Measurements from ENCODE around the gene TSTD2. TPM values are rescaled to one million over a fixed set of nuclear protein-coding genes. Genes with fewer than 3 reads are reported as not detected.

The TSTD2 gene
- total RNA-seq (10 to 100 TPM; 15.4 to 24.0 (median 17.9) TPM), total RNA-seq (21.0 to 49.7 (median 35.9) reads per million in 29 experiments)
- total RNA-seq (2013), result 15.0 TPM

GRCh38 chr9:97632985-97633858, at the start of gene TSTD2, which contains the start of gene NCBP1:
TSS of gene TSTD2 (minus strand) at chr9:97633368. CDS start at chr9:97627562, 5,806 bp downstream.
TSS of gene NCBP1 (plus strand) at chr9:97633821. CDS start at chr9:97633882, 61 bp downstream.
- Histone ChIP-seq H3K4me1 (ENCODE audit: control insufficient read depth in 1 of 2, extremely low read depth in 1 of 2, insufficient read depth in 2 of 2, low read length in 2 of 2) (peaks cover 21 to 27% of the 10 kb centered on the region in 2 experiments), H3K9me3 (no peaks in the 10 kb centered on the region), H3K36me3 (ENCODE audit: control insufficient read depth in 2 of 2, extremely low read depth in 1 of 2, insufficient read depth in 1 of 2, low read length in 1 of 2) (no peaks in the 10 kb centered on the region), H3K4me3 (ENCODE audit: control insufficient read depth in 1 of 2, extremely low read depth in 1 of 2, low read length in 1 of 2) (peak within 1 kb of the TSS; percentile 59 to 75), H3K27ac (ENCODE audit: low read length) (peak within 1 kb of the TSS; percentile 88), H3K27me3 (replicated peaks in 1 of 2; ENCODE audit: control insufficient read depth in 2 of 2, extremely low read depth in 1 of 2, insufficient read depth in 2 of 2, low read length in 1 of 2) (no peaks in the 10 kb centered on the region)
- peak; percentile 86 to 91 (median 90) for ATAC-seq (replicated peaks in 1 of 4)
- Mint-ChIP-seq H3K4me1 (peaks cover 66 to 68% (median 68%) of the 10 kb centered on the region in 3 donors), H3K27me3 (no peaks in the 10 kb centered on the region), H3K27ac (peak within 1 kb of the TSS; percentile 97 to 100), H3K9me3 (no peaks in the 10 kb centered on the region), H3K4me3 (peak within 1 kb of the TSS; percentile 97 to 99 (median 98)), H3K36me3 (peaks cover 7% of the 10 kb centered on the region)
- peak; percentile 89 to 98 (median 95) for DNase-seq
- whole genome bisulfite sequencing (ENCODE audit: insufficient coverage), result under 1% methylated on average over 81 of the region's 83 CpGs
- CTCF ChIA-PET, result interaction anchor here (0.6 to 2.0 kb wide), 13 partner anchors 12 to 776 kb away, joined by 3 to 16 read pairs (median 4); partner anchors contain the start of genes NANS (in 1 of the 2), TDRD7 (in 1 of the 2) and TRMO (in 1 of the 2)
- POLR2A ChIA-PET, result interaction anchor here (0.5 to 2.1 kb wide), 17 partner anchors 10 to 1753 kb away, joined by 3 to 19 read pairs (median 4); partner anchors contain the start of genes NANS (in 1 of the 2), TRMO (in 1 of the 2), XPA (in 1 of the 2) and ZNF782 (in 1 of the 2)

- WGBS (ENCODE audit: insufficient coverage), result no CpG with 5 or more reads among the region's 1 CpG
- H3K4me3 ChIP-seq (ENCODE audit: control insufficient read depth in 1 of 2, extremely low read depth in 1 of 2, low read length in 1 of 2), result no peak overlapping the region
- peak overlapping the region; percentile 17 to 30 for H3K27ac Mint-ChIP-seq
- no peak for ATAC-seq (replicated peaks in 1 of 4)
- peaks cover 8 to 81% of the 10 kb centered on the region in 2 donors for H3K36me3 ChIP-seq (ENCODE audit: control insufficient read depth in 2 of 2, extremely low read depth in 1 of 2, insufficient read depth in 1 of 2, low read length in 1 of 2)
- H3K4me1 Mint-ChIP-seq, result peaks cover 7 to 22% (median 11%) of the 10 kb centered on the region in 3 donors
- no peaks in the 10 kb centered on the region for H3K27me3 Mint-ChIP-seq
- H3K36me3 Mint-ChIP-seq, result peaks cover 43% of the 10 kb centered on the region
- ChIA-PET POLR2A (interaction anchor here in 1 of 2 donors (0.8 kb wide), 1 partner anchor 49 kb away, joined by 3 read pairs; the partner anchor contains the start of genes NCBP1 and TSTD2), CTCF (no interaction called here)
- H3K9me3 Mint-ChIP-seq, result no peaks in the 10 kb centered on the region
- DNase-seq, result no peak
- H3K27me3 ChIP-seq (replicated peaks in 1 of 2; ENCODE audit: control insufficient read depth in 2 of 2, extremely low read depth in 1 of 2, insufficient read depth in 2 of 2, low read length in 1 of 2), result no peaks in the 10 kb centered on the region
- H3K9me3 ChIP-seq, result no peaks in the 10 kb centered on the region
- no peak overlapping the region for H3K4me3 Mint-ChIP-seq
- H3K27ac ChIP-seq (ENCODE audit: low read length), result no peak overlapping the region
- no peaks in the 10 kb centered on the region for H3K4me1 ChIP-seq (ENCODE audit: control insufficient read depth in 1 of 2, extremely low read depth in 1 of 2, insufficient read depth in 2 of 2, low read length in 2 of 2)
Measured at GRCh38 chr9:97682242-97682641, 49.1 kb upstream of the TSTD2 start.

GRCh38 chr9:97675655-97676054, 42.5 kb upstream of the TSTD2 start:
- H3K9me3 Mint-ChIP-seq, result no peaks in the 10 kb centered on the region
- DNase-seq (no peak), ATAC-seq (replicated peaks in 1 of 4) (no peak)
- peak overlapping the region in 1 of 2 donors; percentile 24 for H3K27ac Mint-ChIP-seq
- H3K9me3 ChIP-seq, result no peaks in the 10 kb centered on the region
- H3K4me1 Mint-ChIP-seq, result peaks cover 0 to 19% (median 13%) of the 10 kb centered on the region in 3 donors
- POLR2A ChIA-PET, result interaction anchor here in 1 of 2 donors (0.7 kb wide), 1 partner anchor 15 kb away, joined by 3 read pairs; no protein-coding TSS in a partner anchor
- H3K36me3 ChIP-seq (ENCODE audit: control insufficient read depth in 2 of 2, extremely low read depth in 1 of 2, insufficient read depth in 1 of 2, low read length in 1 of 2), result peaks cover 4 to 86% of the 10 kb centered on the region in 2 donors
- H3K27ac ChIP-seq (ENCODE audit: low read length), result no peak overlapping the region
- no peaks in the 10 kb centered on the region for H3K4me1 ChIP-seq (ENCODE audit: control insufficient read depth in 1 of 2, extremely low read depth in 1 of 2, insufficient read depth in 2 of 2, low read length in 2 of 2)
- no peak overlapping the region for H3K4me3 ChIP-seq (ENCODE audit: control insufficient read depth in 1 of 2, extremely low read depth in 1 of 2, low read length in 1 of 2)
- WGBS (ENCODE audit: insufficient coverage), result 20% methylated on average over 1 of the region's 3 CpGs
- CTCF ChIA-PET, result no interaction called here
- H3K4me3 Mint-ChIP-seq, result no peak overlapping the region
- peaks cover 48% of the 10 kb centered on the region for H3K36me3 Mint-ChIP-seq
- H3K27me3 ChIP-seq (replicated peaks in 1 of 2; ENCODE audit: control insufficient read depth in 2 of 2, extremely low read depth in 1 of 2, insufficient read depth in 2 of 2, low read length in 1 of 2), result no peaks in the 10 kb centered on the region
- H3K27me3 Mint-ChIP-seq, result no peaks in the 10 kb centered on the region

- Histone ChIP-seq H3K27me3 (replicated peaks in 1 of 2; ENCODE audit: control insufficient read depth in 2 of 2, extremely low read depth in 1 of 2, insufficient read depth in 2 of 2, low read length in 1 of 2) (no peaks in the 10 kb centered on the region), H3K27ac (ENCODE audit: low read length) (no peak overlapping the region), H3K4me1 (ENCODE audit: control insufficient read depth in 1 of 2, extremely low read depth in 1 of 2, insufficient read depth in 2 of 2, low read length in 2 of 2) (no peaks in the 10 kb centered on the region), H3K36me3 (ENCODE audit: control insufficient read depth in 2 of 2, extremely low read depth in 1 of 2, insufficient read depth in 1 of 2, low read length in 1 of 2) (peaks cover 3 to 89% of the 10 kb centered on the region in 2 donors), H3K9me3 (no peaks in the 10 kb centered on the region), H3K4me3 (ENCODE audit: control insufficient read depth in 1 of 2, extremely low read depth in 1 of 2, low read length in 1 of 2) (no peak overlapping the region)
- H3K36me3 Mint-ChIP-seq, result peaks cover 57% of the 10 kb centered on the region
- DNase-seq (no peak), ATAC-seq (replicated peaks in 1 of 4) (no peak)
- H3K27me3 Mint-ChIP-seq, result no peaks in the 10 kb centered on the region
- POLR2A ChIA-PET, result interaction anchor here in 1 of 2 donors (0.8 to 1.1 kb wide), 2 partner anchors 13 to 17 kb away, joined by 3 to 4 read pairs; no protein-coding TSS in a partner anchor
- WGBS (ENCODE audit: insufficient coverage), result 100% methylated on average over 1 of the region's 3 CpGs
- no peak overlapping the region for H3K4me3 Mint-ChIP-seq
- H3K9me3 Mint-ChIP-seq, result no peaks in the 10 kb centered on the region
- CTCF ChIA-PET, result no interaction called here
- peak overlapping the region; percentile 4 to 17 for H3K27ac Mint-ChIP-seq
- H3K4me1 Mint-ChIP-seq, result peaks cover 0 to 8% (median 6%) of the 10 kb centered on the region in 3 donors
Measured at GRCh38 chr9:97673922-97674321, 40.8 kb upstream of the TSTD2 start.

GRCh38 chr9:97672403-97672802, 39.2 kb upstream of the TSTD2 start:
- H3K36me3 Mint-ChIP-seq, result peaks cover 59% of the 10 kb centered on the region
- Histone ChIP-seq H3K36me3 (ENCODE audit: control insufficient read depth in 2 of 2, extremely low read depth in 1 of 2, insufficient read depth in 1 of 2, low read length in 1 of 2) (peaks cover 3 to 94% of the 10 kb centered on the region in 2 donors), H3K27me3 (replicated peaks in 1 of 2; ENCODE audit: control insufficient read depth in 2 of 2, extremely low read depth in 1 of 2, insufficient read depth in 2 of 2, low read length in 1 of 2) (no peaks in the 10 kb centered on the region), H3K4me3 (ENCODE audit: control insufficient read depth in 1 of 2, extremely low read depth in 1 of 2, low read length in 1 of 2) (no peak overlapping the region), H3K4me1 (ENCODE audit: control insufficient read depth in 1 of 2, extremely low read depth in 1 of 2, insufficient read depth in 2 of 2, low read length in 2 of 2) (no peaks in the 10 kb centered on the region), H3K27ac (ENCODE audit: low read length) (no peak overlapping the region), H3K9me3 (no peaks in the 10 kb centered on the region)
- ChIA-PET CTCF (interaction anchor here in 1 of 2 donors (0.5 to 1.2 kb wide), 2 partner anchors 13 to 1624 kb away, joined by 4 to 6 read pairs; no protein-coding TSS in a partner anchor), POLR2A (interaction anchor here in 1 of 2 donors (0.7 kb wide), 1 partner anchor 17 kb away, joined by 3 read pairs; no protein-coding TSS in a partner anchor)
- H3K27me3 Mint-ChIP-seq, result no peaks in the 10 kb centered on the region
- H3K9me3 Mint-ChIP-seq, result no peaks in the 10 kb centered on the region
- H3K27ac Mint-ChIP-seq, result no peak overlapping the region
- DNase-seq, result no peak
- no CpG with 5 or more reads among the region's 3 CpGs for WGBS (ENCODE audit: insufficient coverage)
- no peak overlapping the region for H3K4me3 Mint-ChIP-seq
- peaks cover 0 to 6% (median 2%) of the 10 kb centered on the region in 3 donors for H3K4me1 Mint-ChIP-seq
- ATAC-seq (replicated peaks in 1 of 4), result no peak

GRCh38 chr9:97670586-97670985, 37.4 kb upstream of the TSTD2 start:
- Mint-ChIP-seq H3K9me3 (no peaks in the 10 kb centered on the region), H3K27me3 (no peaks in the 10 kb centered on the region), H3K27ac (peak overlapping the region in 1 of 2 donors; percentile 17), H3K4me1 (peaks cover 10 to 15% (median 12%) of the 10 kb centered on the region in 3 donors), H3K36me3 (peaks cover 67% of the 10 kb centered on the region), H3K4me3 (no peak overlapping the region)
- Histone ChIP-seq H3K4me1 (ENCODE audit: control insufficient read depth in 1 of 2, extremely low read depth in 1 of 2, insufficient read depth in 2 of 2, low read length in 2 of 2) (no peaks in the 10 kb centered on the region), H3K27ac (ENCODE audit: low read length) (no peak overlapping the region), H3K36me3 (ENCODE audit: control insufficient read depth in 2 of 2, extremely low read depth in 1 of 2, insufficient read depth in 1 of 2, low read length in 1 of 2) (peaks cover 3 to 95% of the 10 kb centered on the region in 2 donors), H3K9me3 (no peaks in the 10 kb centered on the region), H3K27me3 (replicated peaks in 1 of 2; ENCODE audit: control insufficient read depth in 2 of 2, extremely low read depth in 1 of 2, insufficient read depth in 2 of 2, low read length in 1 of 2) (no peaks in the 10 kb centered on the region), H3K4me3 (ENCODE audit: control insufficient read depth in 1 of 2, extremely low read depth in 1 of 2, low read length in 1 of 2) (no peak overlapping the region)
- DNase-seq (no peak), ATAC-seq (replicated peaks in 1 of 4) (no peak)
- 50% methylated on average over 2 of the region's 3 CpGs for WGBS (ENCODE audit: insufficient coverage)
- CTCF ChIA-PET, result no interaction called here
- POLR2A ChIA-PET, result no interaction called here
